Hindlimb muscle (tissue), 1 donor: ENCODE data around the gene PNKD. TPM values are rescaled to one million over a fixed set of nuclear protein-coding genes. Genes with fewer than 3 reads are reported as not detected.
A peak's percentile ranks its signal among the peaks of the same experiment; 100 is the strongest.

ENCODE experiments used
- DNase-seq: peaks from one replicate; pipeline ENCODE4 v3.0.0-alpha.2; 2013
- polyA plus RNA-seq: library from polyadenylated mRNA; unstranded; fragments of 120-200 nt; gene quantifications from one replicate; pipeline ENCODE4 v1.2.1, GENCODE V29; 2013; ENCODE audit not compliant: insufficient read length

The PNKD gene, protein sequence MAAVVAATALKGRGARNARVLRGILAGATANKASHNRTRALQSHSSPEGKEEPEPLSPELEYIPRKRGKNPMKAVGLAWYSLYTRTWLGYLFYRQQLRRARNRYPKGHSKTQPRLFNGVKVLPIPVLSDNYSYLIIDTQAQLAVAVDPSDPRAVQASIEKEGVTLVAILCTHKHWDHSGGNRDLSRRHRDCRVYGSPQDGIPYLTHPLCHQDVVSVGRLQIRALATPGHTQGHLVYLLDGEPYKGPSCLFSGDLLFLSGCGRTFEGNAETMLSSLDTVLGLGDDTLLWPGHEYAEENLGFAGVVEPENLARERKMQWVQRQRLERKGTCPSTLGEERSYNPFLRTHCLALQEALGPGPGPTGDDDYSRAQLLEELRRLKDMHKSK
- 50.1 TPM for polyA plus RNA-seq

DNA sequence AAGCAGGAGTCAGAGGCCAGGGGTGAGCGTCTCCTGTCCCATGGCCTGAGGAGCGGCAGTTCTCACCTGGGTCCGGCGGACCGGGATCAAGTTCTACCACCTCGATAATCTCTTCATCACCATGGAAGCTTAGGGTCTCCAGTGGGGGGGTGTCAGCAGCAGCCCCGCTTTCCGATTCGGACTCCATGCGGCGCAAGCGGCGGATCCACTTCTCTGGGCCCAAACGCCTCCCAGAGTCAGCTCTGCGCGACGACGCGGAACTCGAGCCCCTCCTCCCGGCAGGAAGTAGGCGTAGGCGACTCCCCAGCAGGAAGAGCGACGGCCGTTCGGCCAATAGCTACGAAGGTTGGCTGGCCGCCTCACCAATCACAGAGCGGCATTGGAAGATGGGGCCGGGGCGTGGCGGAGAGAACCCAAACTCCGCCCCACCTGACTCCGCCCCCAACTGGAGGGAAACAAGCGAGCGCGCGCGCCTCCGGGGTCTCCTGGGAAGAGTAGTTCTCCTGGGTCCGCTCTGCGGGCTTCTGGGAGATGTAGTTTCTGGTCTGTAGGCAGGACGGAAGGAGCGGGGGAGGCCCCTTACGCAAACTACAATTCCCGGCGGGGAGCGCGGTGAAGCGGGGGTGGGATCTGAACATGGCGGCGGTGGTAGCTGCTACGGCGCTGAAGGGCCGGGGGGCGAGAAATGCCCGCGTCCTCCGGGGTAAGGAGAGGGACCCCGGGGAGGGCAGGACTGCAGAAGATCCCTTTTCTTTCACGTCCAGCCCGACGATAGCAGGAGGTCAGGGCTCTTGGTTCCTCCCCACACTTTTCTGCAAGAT, at the start of gene PNKD, which contains the start of gene AAMP:
TSS of gene PNKD (plus strand) at position 620 of the 821 bp plus-strand sequence. CDS start at position 637, 17 bp downstream.
TSS of gene AAMP (minus strand) at position 238 of the 821 bp plus-strand sequence. CDS start at position 187, 51 bp downstream.
- peak; percentile 100 for DNase-seq

DNA sequence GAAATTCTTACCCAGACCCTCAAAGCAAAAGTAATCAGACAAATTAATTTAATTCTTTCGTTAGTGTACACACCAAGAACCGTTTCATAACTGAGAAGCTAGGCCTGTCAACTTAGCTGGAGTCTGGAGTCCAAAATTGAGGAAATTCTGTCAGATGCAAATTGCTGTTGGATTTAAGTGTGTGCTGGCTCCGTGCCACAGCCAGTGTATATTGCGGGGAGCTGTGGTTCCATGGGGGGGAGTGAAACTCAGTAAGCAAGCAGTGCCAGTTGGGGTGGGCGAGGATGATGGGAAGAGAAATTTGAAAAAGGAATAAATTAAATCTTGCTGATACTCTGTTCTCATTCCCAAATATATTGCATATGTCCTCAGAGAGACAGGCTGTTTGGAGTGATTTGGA, 49.3 kb upstream of the PNKD start:
- no peak for DNase-seq

DNA sequence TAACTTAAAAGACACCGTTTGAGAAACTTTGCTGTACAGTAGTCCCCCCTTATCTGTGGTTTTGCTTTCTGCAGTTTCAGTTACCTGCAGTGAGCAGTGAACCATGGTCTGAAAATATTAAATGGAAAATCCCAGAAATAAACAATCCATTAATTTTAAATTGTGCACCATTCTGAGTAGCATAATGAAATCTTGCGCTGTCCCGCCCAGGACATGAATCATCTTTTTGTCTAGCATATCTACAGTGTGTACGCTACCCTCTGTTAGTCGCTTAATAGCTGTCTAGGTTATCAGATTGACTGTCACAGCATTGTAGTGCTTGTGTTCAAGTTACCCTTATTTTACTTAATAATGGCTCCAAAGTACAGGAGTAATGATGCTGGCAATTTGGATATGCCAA, 47.3 kb upstream of the PNKD start:
- no peak for DNase-seq

DNA sequence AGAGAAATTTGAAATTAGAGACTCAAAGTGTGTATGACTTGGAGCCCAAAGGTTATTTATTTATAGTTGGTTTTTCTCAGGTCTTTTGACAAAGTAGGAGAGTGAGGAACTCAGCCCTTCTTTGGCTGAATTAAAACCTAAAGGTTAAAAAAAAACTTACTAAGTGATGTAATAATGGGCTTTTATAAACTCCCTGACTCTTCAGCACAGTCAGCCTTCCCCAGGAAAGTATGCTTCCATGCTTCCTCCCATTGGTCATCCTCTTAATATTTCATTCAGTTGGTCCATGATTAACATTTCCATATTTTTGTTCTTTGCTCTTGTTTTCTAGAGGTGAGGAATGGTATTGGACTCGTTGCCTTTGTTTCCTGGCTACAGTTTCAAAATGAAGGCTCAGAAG, 46.1 kb upstream of the PNKD start:
- no peak for DNase-seq

DNA sequence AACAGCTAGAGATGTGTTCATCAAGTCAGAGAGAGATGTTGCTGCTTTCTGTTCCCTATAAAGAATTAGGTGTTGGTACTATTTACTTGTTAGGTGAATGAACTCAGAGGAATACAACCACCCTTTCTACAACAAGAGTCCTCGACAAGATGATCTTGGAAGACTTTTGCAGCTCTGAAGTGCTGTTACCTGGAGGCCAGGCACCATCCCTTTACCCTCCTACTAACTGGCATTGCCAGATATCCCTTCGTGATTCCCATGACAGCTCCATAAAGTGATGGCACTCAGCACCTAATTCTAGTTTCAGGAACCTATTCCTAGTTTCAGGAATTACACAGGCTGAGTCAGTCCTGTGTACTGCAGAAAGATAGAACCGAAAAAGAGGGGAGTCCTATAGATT, 43.4 kb upstream of the PNKD start:
- no peak for DNase-seq

DNA sequence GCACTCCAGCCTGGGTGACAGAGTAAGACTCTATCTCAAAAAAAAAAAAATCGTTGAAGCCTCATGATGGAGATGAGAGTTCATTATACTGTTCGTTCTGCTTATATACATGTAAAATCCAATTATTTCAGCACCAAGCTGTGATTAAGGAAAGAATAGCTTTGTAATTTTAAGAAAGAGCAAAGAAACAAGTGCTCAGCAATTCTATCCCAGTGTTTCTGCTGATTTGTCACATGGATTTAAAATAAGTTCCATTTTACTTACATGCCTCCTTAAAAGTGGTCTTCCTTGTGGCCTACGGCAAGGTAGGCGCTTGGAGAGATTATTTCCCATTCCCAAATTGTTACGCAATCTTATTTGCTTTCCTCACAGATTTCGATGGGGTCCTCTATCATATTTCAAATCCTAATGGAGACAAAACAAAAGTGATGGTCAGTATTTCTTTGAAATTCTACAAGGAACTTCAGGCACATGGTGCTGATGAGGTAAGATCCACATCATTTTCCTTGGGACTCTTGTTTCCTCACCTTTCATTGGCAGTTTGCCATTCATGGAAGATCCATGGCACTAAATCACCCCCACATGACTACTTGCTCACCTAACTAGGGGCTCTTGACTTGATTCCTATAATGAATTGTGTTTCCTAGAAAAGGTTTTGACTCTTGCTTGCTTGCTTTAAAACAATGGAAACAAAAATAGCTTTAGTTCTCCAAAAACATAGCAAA, 41.8 kb upstream of the PNKD start:
- DNase-seq: no peak

DNA sequence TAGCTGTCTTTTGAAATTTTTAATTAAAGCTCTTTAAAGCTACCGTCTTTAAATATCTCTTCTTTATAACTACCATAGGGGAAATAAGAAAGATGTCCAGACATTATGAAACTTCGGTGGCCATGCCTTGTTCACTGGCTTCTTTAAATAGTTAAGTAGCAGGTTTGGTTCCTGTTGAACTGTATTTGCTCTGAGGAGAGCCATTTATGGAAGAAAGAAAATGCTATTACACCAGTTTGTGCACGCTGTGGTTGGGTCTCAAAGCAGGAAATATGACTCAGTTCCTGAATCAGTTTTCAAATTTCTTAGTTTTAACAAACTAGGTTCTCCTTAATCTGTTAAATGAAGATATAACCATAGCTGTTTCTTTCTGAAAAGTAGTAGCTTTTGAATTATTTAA, 41.1 kb upstream of the PNKD start:
- DNase-seq: no peak

DNA sequence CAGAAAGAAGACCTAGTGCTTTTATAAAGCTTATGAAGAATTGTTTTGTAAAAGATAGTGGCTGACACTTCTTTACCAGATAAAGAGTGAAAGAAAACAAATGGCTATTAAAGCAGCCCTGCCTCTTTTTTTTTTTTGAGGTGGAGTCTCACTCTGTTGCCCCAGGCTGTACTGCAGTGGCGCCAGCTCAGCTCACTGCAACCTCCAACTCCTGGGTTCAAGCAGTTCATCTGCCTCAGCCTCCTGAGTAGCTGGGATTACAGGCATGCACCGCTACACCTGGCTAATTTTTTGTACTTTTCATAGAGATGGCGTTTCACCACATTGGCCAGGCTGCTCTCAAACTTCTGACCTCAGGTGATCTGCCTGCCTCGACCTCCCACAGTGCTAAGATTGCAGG, 40.5 kb upstream of the PNKD start:
- no peak for DNase-seq

DNA sequence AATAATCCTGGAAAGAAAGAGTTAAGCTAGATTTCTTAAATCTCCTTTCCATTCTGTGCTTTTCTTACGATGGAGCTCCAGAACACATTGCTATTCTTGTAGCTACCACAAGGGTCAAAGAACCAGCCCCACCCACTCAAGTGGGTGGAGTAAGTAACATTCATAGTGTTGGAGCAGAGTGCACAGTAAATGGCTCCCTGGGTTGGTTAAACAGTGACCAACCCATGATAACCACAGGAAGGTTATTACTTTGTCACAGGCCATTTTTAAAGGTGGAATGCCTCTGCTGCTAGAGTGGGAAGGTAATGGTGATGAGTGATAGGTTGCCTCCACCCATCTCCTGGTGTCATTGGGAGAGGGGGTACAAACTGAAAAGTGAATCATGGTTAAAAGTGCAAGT, 39.4 kb upstream of the PNKD start:
- DNase-seq: no peak

DNA sequence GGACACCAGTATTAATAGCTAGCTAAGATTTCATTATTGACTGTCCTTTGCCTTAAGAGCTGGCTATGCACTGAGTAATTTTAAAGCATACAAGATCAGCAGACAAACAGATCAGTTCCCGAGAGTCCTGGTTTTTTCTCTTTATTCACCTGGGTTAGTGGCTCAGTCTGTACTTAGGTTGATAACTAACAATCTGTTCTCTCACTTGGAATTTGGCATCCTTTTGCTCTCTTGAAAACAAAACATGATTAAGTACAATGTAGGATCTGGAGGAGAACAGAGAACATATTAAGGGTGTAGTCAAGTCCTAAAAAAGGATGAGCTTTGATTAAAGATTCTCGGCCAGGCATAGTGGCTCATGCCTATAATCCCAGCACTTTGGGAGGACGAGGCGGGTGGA, 36.8 kb upstream of the PNKD start:
- no peak for DNase-seq

DNA sequence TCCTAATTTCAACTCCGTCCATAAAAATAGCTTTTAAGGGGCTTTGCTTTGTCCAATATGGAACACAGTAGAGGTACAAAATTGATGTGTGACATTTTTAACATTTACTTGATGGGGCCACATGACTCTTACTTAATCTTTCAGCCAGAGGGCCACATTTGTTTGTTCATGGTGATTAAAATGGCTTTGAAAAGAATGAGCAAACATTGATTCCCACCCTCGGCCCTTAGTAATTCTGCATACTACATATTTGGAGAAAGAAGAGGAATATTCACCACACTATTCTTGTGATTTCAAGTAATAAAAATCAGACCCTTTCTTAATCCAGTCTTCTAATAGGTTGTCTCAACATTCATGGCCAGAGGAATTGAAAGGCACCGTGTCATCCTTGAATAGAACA, 35.8 kb upstream of the PNKD start:
- no peak for DNase-seq

DNA sequence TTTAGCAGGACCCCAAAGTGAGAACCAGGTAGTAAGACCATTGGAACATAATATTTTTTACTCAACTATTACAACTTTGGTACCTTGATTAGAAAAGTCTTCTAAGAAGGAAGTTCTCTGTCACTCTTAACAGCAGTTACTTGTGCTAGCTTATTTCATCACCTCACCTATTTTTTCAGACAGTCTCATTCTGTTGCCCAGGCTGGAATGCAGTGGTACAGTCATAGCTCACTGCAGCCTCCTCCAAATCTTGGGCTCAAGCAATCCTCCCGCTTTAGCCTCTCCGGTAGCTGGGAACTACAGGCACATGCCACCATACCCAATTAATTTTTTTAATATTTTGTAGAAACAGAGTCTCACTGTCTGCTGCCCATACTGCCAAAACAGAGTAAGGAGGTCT, 35.3 kb upstream of the PNKD start:
- no peak for DNase-seq

DNA sequence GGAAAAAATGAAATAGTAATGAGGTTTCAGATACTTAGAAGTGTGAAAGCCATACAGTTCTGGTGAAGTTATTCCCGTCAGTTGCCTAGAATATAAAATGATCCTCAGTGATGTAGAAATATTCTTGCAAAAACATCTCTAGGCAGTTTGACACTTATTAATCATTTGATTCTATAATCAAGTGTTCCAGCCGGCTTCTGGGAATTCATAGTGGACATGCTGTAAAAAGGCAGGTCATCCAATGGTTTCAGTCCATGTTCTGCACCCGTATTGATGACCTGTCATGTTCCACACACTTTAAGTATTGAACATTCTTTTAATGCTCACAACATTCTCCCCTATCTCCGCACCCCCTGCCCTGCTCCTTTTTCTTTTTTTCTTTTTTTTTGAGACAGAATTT, 33.5 kb upstream of the PNKD start:
- no peak for DNase-seq

DNA sequence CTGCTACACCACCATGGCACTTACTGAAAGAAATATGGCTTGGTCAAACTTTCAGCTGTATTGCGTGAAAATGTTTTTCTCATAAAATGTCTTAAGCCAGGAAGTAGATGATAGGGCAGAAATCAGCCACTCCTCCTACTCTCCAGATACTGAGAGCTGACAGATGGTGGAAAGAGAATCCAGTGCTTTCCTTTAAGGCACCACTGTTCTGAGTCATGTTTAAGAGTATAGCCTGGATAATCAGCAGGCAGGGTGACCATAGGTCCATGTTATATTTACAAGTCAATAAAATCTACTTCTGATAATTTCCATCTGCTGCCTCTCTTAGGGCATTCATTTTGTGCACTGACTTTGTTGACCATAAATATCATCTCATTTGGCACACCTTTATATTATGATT, 31.4 kb upstream of the PNKD start:
- no peak for DNase-seq

DNA sequence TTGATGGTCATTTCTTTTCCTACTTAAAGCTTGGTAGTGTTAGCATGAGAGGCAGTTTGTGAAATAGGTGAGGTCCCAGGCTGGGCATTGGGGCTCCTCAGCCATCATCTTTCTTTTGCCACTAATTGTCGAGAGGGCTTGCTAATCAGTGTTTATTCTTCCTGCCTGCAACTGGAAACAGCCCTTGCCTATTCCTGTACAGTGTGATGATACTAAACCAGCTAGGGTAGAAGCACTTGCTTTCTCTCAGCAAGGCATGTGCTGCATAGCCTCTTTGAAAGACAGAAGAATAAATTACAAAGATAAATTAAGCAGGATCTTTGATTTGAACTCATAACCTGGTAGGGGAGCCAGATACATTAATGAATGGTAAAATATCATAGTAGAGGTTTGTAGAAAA, 26.1 kb upstream of the PNKD start:
- DNase-seq: no peak

DNA sequence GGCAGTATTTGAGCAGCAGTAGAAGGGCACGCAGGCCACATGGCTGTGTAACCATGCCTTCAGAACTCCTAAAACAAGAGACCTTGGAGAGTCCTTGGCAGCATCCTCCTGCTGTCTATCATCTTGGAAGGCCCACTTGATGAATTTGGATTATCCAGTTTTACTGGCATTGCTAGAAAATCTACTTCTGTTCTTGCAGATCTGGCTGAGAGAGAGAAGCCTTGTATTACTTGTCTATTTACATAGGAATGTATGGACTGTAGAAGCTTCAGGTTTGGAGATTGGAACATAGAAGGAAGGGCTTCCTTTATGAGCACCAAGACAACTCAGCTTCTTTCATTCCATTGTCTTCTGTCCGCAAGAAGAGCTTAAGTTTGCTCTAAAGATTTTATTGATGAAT, 25.7 kb upstream of the PNKD start:
- DNase-seq: no peak

DNA sequence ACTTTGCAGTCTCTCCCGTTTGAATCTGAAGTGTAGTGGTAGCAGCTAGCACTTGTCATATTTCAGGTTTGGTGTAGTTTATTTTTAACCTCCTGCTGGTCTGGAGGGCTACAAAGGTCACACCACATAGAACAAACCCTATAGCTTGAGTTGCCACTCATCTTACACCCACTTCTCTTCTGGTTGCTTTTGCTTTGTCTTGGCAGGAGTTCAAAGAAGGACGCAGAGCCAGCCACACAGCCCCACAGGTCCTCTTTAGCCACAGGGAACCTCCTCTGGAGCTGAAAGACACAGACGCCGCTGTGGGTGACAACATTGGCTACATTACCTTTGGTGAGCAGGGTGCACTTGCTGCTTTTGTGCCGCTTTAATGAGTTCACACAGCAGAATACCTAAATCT, 25.1 kb upstream of the PNKD start:
- no peak for DNase-seq

DNA sequence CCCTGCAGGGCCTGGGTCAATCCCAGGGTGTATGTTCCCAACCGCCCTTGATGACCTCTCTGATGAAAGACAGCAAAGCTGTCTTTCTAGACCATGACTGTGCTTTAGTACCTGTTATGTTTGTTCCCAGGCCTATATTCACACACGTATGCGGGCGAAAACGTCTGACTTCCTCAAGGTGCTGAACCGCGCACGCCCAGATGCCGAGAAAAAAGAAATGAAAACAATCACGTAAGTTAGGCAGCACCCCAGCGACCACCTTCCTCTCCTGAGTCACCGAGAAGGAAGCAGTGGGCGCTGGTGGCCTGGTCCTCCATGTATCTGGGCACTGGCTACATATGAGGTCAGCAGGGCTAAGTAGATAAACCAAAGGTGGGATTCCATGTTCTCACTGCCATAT, 20.6 kb upstream of the PNKD start:
- no peak for DNase-seq

DNA sequence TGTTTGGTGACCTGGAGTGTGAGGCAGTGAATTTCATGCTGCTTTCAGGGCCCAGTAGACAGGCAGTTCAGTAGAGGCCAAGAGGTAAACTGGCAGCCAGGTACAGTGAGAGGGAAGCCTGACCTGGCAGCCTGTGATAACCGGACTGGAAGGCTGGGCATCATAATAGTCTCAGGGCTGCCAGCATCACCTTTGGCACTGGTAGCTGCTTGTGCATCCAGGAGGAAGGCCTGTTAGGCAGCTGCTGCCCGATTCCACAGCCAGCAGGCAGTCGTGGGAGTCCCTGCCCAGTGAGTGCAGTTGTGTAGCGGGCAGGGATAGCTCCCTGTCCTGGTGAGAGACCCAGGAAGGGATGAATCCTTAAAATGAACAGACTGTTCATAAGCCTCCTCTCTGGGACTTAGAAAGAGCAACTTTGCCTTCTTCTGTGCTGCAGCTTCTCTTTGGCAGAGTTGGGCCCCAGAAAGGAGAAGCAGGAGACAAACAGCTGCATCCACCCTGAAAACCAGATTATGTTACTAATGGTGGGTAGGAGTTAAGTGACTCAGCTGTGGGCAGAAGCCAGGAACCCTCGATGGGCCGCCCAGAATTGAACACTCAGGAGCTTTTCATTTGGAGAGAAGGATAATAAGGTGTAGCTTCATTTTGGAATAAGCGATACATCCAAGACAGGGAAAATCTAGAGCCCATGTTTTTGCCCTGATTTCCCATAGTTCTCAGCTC, 17.6 kb upstream of the PNKD start:
- no peak for DNase-seq

DNA sequence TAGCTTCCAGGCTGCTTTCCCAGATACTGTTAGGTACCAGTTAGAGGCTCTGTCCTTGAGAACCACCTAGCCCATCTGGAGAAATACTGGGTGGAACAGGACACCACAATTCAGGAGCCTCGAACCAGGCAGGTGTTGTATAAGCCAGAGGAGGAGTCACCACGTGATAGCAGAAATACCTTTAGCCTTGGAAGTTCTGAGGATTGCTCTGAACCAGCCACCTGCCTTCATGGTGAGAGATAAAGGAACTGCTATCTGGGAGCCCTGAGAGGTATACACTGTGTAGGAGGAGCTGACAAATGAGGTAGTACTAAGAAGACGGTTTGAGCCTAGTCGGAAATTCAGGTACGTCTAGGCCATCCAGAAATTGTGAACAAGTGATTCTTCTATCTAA, 17.1 kb upstream of the PNKD start:
- no peak for DNase-seq

DNA sequence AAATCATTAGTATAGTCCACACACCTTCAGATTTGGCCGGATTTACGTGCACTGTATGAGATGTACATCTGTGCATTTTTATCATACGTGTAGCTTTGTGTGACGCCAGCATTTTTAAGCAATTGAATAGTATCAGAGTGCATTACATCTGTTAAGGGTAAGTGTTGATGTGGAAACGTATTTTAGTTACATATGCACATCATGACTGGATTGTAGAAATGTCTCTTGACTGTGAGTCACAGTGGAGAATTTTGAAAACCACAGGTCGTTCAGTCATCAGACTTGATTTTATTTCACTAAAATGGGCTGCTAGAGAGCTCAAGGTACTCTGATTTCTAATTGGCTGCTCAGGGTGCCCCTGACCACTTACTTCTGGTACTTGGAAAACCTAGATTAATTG, 14.9 kb upstream of the PNKD start:
- DNase-seq: no peak

DNA sequence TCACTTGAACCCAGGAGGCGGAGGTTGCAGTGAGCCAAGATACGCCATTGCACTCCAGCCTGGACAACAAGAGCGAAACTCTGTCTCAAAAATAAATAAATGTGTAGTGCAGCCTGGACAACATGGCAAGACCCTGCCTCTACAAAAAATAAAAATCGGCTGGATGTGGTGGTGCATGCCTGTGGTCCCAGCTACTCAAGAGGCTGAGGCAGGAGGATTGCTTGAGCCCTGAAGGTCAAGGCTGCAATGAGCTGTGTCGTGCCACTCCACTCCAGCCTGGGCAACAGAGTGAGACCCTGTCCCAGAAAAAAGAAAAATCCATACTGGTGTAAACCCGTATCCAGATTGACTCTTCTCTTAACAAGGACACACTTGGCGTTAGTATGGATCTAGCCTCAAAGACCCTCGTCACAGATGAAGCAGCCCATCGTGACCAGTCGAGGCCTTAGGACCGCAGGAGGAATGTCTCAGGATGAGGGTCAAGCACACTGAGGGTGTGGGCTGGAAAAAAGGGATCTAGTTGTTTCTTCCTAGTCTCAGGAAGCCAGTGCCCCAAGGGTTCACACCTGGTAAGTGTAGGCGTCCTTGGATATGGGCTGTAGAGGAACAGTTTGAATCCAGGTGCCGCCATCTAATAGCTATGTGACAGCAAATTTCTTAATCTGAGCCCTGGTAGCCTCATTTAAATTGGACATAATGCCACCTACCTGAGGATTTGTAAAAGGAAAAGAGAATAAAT, 13.5 kb upstream of the PNKD start:
- no peak for DNase-seq
